Hindlimb muscle (tissue), 1 donor: ENCODE measurements around the gene INSL6. TPM values are rescaled to one million over a fixed set of nuclear protein-coding genes. Genes with fewer than 3 reads are reported as not detected.

Source experiments
- polyA plus RNA-seq: library from polyadenylated mRNA; unstranded; fragments of 120-200 nt; gene quantifications from one replicate; pipeline ENCODE4 v1.2.1, GENCODE V29; 2013; ENCODE audit not compliant: insufficient read length

INSL6 gene
- polyA plus RNA-seq, 1 donor, result 0.58 TPM

Other genes with a start within 250 kb of the INSL6 start
- 12.3 TPM for gene JAK2, start 200.4 kb downstream of the INSL6 start, polyA plus RNA-seq
- gene INSL4, start 45.8 kb upstream of the INSL6 start, polyA plus RNA-seq, result not detected
- gene RLN2, start 119.1 kb upstream of the INSL6 start, polyA plus RNA-seq, result 0.61 TPM
- gene RLN1, start 154.2 kb upstream of the INSL6 start, polyA plus RNA-seq, result 0.48 TPM